OCI-LY3 (cell line): Measurements from ENCODE around the gene LEUTX.
"Not testable (repeated sequence)": the region's sequence is repeated elsewhere in the genome, so short reads cannot be mapped to it uniquely, and the experiment has no call there.

ENCODE experiments used
- H2AFZ ChIP-seq: fragments of 200-600, 300-600 bp; shearing (Covaris generic); 2 replicates; pipeline ENCODE4 v1.6.0; 2014; ENCODE audit warnings: antibody characterized with exemption, low read depth, low read length
- H3K27ac ChIP-seq: fragments of 200-600, 300-600 bp; sonication (generic); 2 replicates; pipeline ENCODE4 v1.5.1; 2014; ENCODE audit warnings: mild to moderate bottlenecking, low read length, moderate library complexity, mixed read lengths
- H3K27me3 ChIP-seq: fragments of 200-600, 300-600 bp; sonication (generic); 2 replicates; pipeline ENCODE4 v1.6.1; 2014; ENCODE audit warnings: low read depth, low read length, mixed read lengths
- H3K36me3 ChIP-seq: fragments of 200-600, 300-600 bp; sonication (generic); replicated peaks from 2 replicates; pipeline ENCODE3; 2014; ENCODE audit warnings: low read depth, low read length, mixed read lengths
- H3K4me1 ChIP-seq: fragments of 300-600, 200-600 bp; sonication (generic); 2 replicates; pipeline ENCODE4 v1.6.1; 2014; ENCODE audit warnings: low read length, mixed read lengths
- H3K4me2 ChIP-seq: fragments of 200-600, 300-600 bp; sonication (generic); 2 replicates; pipeline ENCODE4 v1.6.1; 2014; ENCODE audit warnings: low read length, mixed read lengths
- H3K4me3 ChIP-seq: fragments of 300-600, 200-600 bp; sonication (generic); 2 replicates; pipeline ENCODE4 v1.5.1; 2014; ENCODE audit warnings: antibody characterized with exemption, mild to moderate bottlenecking, low read length, moderate library complexity
- H3K79me2 ChIP-seq: fragments of 300-600, 200-600 bp; shearing (Covaris generic); 2 replicates; pipeline ENCODE4 v1.6.1; 2014; ENCODE audit warnings: mild to moderate bottlenecking, low read length, mixed read lengths
- H3K9ac ChIP-seq: fragments of 300-600, 200-600 bp; shearing (Covaris generic); 2 replicates; pipeline ENCODE4 v1.6.0; 2014; ENCODE audit warnings: mild to moderate bottlenecking, low read length, moderate library complexity
- H3K9me3 ChIP-seq: fragments of 200-600, 300-600 bp; shearing (Covaris generic); 2 replicates; pipeline ENCODE4 v1.6.1; 2014; ENCODE audit warnings: low read length, mixed read lengths; ENCODE audit not compliant: insufficient read depth
- H4K20me1 ChIP-seq: fragments of 200-600, 300-600 bp; sonication (generic); 2 replicates; pipeline ENCODE4 v1.6.1; 2016; ENCODE audit warnings: low read length, mixed read lengths; ENCODE audit not compliant: insufficient read depth
- EZH2phosphoT487 ChIP-seq: fragments of 200-600 bp; shearing (Covaris generic); IDR thresholded peaks from 2 replicates; pipeline ENCODE4 v1.6.1; 2018; ENCODE audit warnings: antibody characterized with exemption, mixed run types, low read depth
- TF ChIP-seq, protein P1 (sequence below): fragments of 200-600, 300-600 bp; sonication (generic); IDR thresholded peaks from 2 replicates; pipeline ENCODE4 v1.5.1; 2014; ENCODE audit warnings: antibody characterized with exemption, low read length, low read depth

LEUTX gene

DNA sequence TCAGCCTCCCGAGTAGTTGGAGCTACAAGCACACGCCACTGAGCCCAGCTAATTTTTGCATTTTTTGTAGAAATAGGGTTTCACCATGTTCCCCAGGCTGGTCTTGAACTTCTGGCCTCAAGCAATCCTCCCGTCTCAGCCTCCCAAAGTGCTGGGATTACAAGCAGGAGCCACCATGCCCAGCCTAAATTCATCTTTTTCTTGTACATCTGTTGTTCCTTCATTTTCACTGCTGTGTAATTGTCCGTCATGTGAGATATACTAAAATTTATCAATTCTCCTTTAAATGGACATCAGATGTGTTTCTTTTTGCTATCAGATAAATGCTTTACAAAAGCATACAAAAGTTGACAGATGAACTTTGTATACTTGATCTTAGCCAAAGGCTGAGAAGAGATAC is 32.4 kb downstream of the LEUTX start:
- TF ChIP-seq, protein P1, sequence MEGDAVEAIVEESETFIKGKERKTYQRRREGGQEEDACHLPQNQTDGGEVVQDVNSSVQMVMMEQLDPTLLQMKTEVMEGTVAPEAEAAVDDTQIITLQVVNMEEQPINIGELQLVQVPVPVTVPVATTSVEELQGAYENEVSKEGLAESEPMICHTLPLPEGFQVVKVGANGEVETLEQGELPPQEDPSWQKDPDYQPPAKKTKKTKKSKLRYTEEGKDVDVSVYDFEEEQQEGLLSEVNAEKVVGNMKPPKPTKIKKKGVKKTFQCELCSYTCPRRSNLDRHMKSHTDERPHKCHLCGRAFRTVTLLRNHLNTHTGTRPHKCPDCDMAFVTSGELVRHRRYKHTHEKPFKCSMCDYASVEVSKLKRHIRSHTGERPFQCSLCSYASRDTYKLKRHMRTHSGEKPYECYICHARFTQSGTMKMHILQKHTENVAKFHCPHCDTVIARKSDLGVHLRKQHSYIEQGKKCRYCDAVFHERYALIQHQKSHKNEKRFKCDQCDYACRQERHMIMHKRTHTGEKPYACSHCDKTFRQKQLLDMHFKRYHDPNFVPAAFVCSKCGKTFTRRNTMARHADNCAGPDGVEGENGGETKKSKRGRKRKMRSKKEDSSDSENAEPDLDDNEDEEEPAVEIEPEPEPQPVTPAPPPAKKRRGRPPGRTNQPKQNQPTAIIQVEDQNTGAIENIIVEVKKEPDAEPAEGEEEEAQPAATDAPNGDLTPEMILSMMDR, result no peak
- no peak for TF ChIP-seq EZH2phosphoT487
- no peaks in the 10 kb centered on the region for H3K79me2 ChIP-seq
- H4K20me1 ChIP-seq, result no peaks in the 10 kb centered on the region
- no peak overlapping the region for H3K4me2 ChIP-seq
- H3K27ac ChIP-seq, result no peak overlapping the region
- H2AFZ ChIP-seq, result no peak overlapping the region
- H3K4me1 ChIP-seq, result no peaks in the 10 kb centered on the region
- H3K9me3 ChIP-seq, result no peaks in the 10 kb centered on the region
- no peaks in the 10 kb centered on the region for H3K27me3 ChIP-seq
- H3K36me3 ChIP-seq, result no peaks in the 10 kb centered on the region
- H3K9ac ChIP-seq, result no peak overlapping the region
- no peak overlapping the region for H3K4me3 ChIP-seq

DNA sequence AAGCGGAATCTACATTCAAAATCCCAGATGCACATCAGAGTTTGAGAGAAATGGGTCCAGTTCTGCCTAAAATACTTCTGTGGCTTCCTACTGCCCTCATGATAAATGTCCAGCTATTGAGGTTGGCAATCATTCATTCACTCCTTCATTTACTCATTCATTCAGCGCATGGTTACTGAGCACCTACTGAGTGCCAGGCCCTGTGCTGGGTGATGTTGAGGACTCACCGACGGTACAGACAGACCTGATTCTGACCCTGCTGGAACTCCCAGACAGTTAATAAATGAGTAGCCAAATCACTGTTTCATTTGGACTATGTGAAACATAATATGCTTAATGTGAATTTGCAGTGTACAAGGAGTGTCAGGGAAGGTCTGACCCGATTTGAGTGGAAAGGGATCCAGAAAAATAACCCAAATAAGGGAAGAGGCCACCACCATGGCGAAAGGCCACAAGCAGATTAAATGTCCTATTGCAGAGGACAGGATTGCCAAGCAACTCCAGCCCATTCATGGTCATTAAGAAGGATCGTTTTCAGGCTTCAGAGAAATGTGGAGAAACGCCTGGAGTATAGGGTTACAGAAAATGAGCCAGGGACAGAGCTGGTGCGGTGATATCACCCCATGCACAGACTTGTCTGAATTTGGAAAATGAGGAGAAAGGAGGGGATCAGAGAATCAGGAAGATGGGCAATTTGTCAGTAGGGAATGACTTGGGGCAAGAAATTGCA is 34.8 kb downstream of the LEUTX start:
- H4K20me1 ChIP-seq, result no peaks in the 10 kb centered on the region
- H3K4me2 ChIP-seq, result no peak overlapping the region
- H3K36me3 ChIP-seq, result peaks cover 9% of the 10 kb centered on the region
- no peak for TF ChIP-seq EZH2phosphoT487
- TF ChIP-seq, protein P1, result no peak
- no peaks in the 10 kb centered on the region for H3K27me3 ChIP-seq
- no peaks in the 10 kb centered on the region for H3K79me2 ChIP-seq
- H3K27ac ChIP-seq, result no peak overlapping the region
- no peaks in the 10 kb centered on the region for H3K9me3 ChIP-seq
- peaks cover 1% of the 10 kb centered on the region; the same call in 1 of the 2 replicates for H3K4me1 ChIP-seq
- no peak overlapping the region for H2AFZ ChIP-seq
- H3K4me3 ChIP-seq, result no peak overlapping the region
- H3K9ac ChIP-seq, result no peak overlapping the region

DNA sequence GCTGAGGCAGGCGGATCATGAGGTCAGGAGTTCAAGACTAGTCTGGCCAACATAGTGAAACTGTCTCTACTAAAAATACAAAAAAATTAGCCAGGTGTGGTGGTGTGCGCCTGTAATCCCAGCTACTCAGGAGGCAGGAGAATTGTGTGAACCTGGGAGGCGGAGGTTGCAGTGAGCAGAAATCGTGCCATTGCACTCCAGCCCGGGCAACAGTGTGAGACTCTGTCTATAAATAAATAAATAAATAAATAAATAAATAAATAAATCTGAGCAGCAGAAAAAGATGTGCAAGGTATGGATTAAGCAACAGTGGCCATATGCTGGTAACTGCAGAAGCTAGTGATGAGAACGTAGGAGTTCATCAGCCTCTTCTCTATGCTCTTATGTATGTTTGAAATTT is 35.5 kb downstream of the LEUTX start:
- H3K27ac ChIP-seq, H4K20me1 ChIP-seq, H3K9me3 ChIP-seq, H3K4me3 ChIP-seq, H3K36me3 ChIP-seq, H3K27me3 ChIP-seq, H3K4me1 ChIP-seq, H3K79me2 ChIP-seq, H3K4me2 ChIP-seq, H2AFZ ChIP-seq, H3K9ac ChIP-seq: not testable (repeated sequence)

DNA sequence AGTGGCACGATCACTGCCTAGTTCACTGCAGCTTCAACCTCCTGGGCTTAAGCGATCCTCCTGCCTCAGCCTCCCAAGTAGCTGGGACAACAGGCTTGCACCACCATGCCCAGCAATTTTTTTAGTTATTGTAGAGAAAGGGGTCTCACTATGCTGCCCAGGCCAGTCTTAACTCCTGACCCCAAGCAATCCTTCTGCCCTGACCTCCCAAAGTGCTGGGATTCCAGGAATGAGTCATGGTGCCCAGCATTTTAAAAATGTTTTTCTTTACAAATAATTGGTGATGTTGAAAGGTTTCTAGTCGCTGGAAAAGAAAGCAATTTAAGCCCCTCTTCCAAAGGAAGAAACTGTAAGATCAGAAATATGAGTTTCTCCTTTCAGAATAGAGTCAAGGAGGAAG is 35.9 kb downstream of the LEUTX start:
- Histone ChIP-seq H4K20me1 (no peaks in the 10 kb centered on the region), H3K4me1 (peaks cover 10% of the 10 kb centered on the region), H3K79me2 (no peaks in the 10 kb centered on the region), H3K36me3 (peaks cover 11% of the 10 kb centered on the region), H3K9me3 (no peaks in the 10 kb centered on the region), H3K27ac (no peak overlapping the region), H2AFZ (no peak overlapping the region), H3K4me3 (no peak overlapping the region), H3K27me3 (no peaks in the 10 kb centered on the region), H3K4me2 (no peak overlapping the region), H3K9ac (no peak overlapping the region)
- TF ChIP-seq, protein P1, result no peak
- TF ChIP-seq EZH2phosphoT487, result no peak
